Measurements from ENCODE around the gene CYBB.

- TF ChIP-seq CTCF (IDR thresholded peaks at IDR 0.05) (no peak), POLR2A (IDR thresholded peaks at IDR 0.05) (no peak), EP300 (IDR thresholded peaks at IDR 0.05) (no peak)
Observed at GRCh38 chrX:37840931-37841330, 61.1 kb downstream of the CYBB start.

Data from ovary (tissue), 3 donors.